ENCODE measurements around the gene DNM2. TPM values are rescaled to one million over a fixed set of nuclear protein-coding genes. Genes with fewer than 3 reads are reported as not detected.
"Not testable (repeated sequence)": the region's sequence is repeated elsewhere in the genome, so short reads cannot be mapped to it uniquely, and the experiment has no call there.

Gene DNM2
- 100 to 1,000 TPM; 145 to 248 (median 166) TPM for polyA plus RNA-seq
- long read RNA-seq, donor 1: 0 reads
- long read RNA-seq, donor 2, full-length matches to known transcripts: 2 of 7 reads
- long read RNA-seq, donor 2, partial matches to known transcripts: 5 of 7 reads
- long read RNA-seq, donor 2, other reads (novel, unspliced or antisense): 0 of 7 reads
- long read RNA-seq, donor 3, full-length matches to known transcripts: 4 of 23 reads
- long read RNA-seq, donor 3, partial matches to known transcripts: 19 of 23 reads
- long read RNA-seq, donor 3, other reads (novel, unspliced or antisense): 0 of 23 reads
- long read RNA-seq, donor 4: 0 reads
- long read RNA-seq, donor 5, full-length matches to known transcripts: 3 of 3 reads
- long read RNA-seq, donor 5, partial matches to known transcripts: 0 of 3 reads
- long read RNA-seq, donor 5, other reads (novel, unspliced or antisense): 0 of 3 reads
- long read RNA-seq, donor 6, partial matches to known transcripts: 13 of 14 reads
- long read RNA-seq, donor 6, other reads (novel, unspliced or antisense): 0 of 14 reads
- long read RNA-seq, donor 7, full-length matches to known transcripts: 3 of 23 reads
- long read RNA-seq, donor 7, partial matches to known transcripts: 20 of 23 reads
- long read RNA-seq, donor 7, other reads (novel, unspliced or antisense): 0 of 23 reads
- long read RNA-seq, donor 8: 0 reads
- long read RNA-seq, donor 9, partial matches to known transcripts: 0 of 1 reads
- long read RNA-seq, donor 9, other reads (novel, unspliced or antisense): 0 of 1 reads
- long read RNA-seq, donor 10, full-length matches to known transcripts: 6 of 57 reads
- long read RNA-seq, donor 10, partial matches to known transcripts: 51 of 57 reads
- long read RNA-seq, donor 10, other reads (novel, unspliced or antisense): 0 of 57 reads

- Histone ChIP-seq H3K4me3 (ENCODE audit: low read depth in 1 of 3, low read length in 3 of 3) (peak within 1 kb of the TSS; percentile 71 to 91 (median 79)), H3K36me3 (ENCODE audit: control insufficient read depth in 3 of 3, insufficient read depth in 2 of 3, low read depth in 1 of 3, low read length in 3 of 3) (peaks cover 0 to 37% (median 2%) of the 10 kb centered on the region in 3 donors), H3K4me1 (ENCODE audit: control insufficient read depth in 3 of 3, insufficient read depth in 2 of 3, low read depth in 1 of 3, low read length in 2 of 3) (peaks cover 0 to 32% (median 6%) of the 10 kb centered on the region in 3 donors), H3K27ac (ENCODE audit: low read depth in 1 of 3, low read length in 2 of 3) (peak within 1 kb of the TSS; percentile 72 to 87 (median 87)), H3K27me3 (ENCODE audit: control insufficient read depth in 3 of 3, insufficient read depth in 3 of 3, low read length in 3 of 3) (no peaks in the 10 kb centered on the region), H3K9me3 (ENCODE audit: control insufficient read depth in 2 of 2, insufficient read depth in 1 of 2, low read depth in 1 of 2, low read length in 1 of 2) (no peaks in the 10 kb centered on the region)
- FAIRE-seq: peak; percentile 95
- WGBS, 3 donors: 1% methylated on average over 49 to 57 of the region's 57 CpGs
- peak; percentile 100 for DNase-seq
Observed at GRCh38 chr19:10717356-10718204, at the start of gene DNM2. DNM2 (plus strand) TSS chr19:10718079; CDS start chr19:10718243, 164 bp downstream.

GRCh38 chr19:10669246-10669645, 48.6 kb upstream of the DNM2 start:
- 68 to 73% (median 72%) methylated on average over 6 of the region's 6 CpGs for WGBS, 3 donors
- H3K27ac ChIP-seq (ENCODE audit: low read depth in 1 of 3, low read length in 2 of 3): no peak overlapping the region
- FAIRE-seq (no peak), DNase-seq (no peak)
- H3K4me1 ChIP-seq (ENCODE audit: control insufficient read depth in 3 of 3, insufficient read depth in 2 of 3, low read depth in 1 of 3, low read length in 2 of 3): no peaks in the 10 kb centered on the region
- H3K4me3 ChIP-seq (ENCODE audit: low read depth in 1 of 3, low read length in 3 of 3): no peak overlapping the region
- no peaks in the 10 kb centered on the region for H3K27me3 ChIP-seq (ENCODE audit: control insufficient read depth in 3 of 3, insufficient read depth in 3 of 3, low read length in 3 of 3)
- H3K36me3 ChIP-seq (ENCODE audit: control insufficient read depth in 3 of 3, insufficient read depth in 2 of 3, low read depth in 1 of 3, low read length in 3 of 3): peaks cover 5 to 62% (median 6%) of the 10 kb centered on the region in 3 donors
- H3K9me3 ChIP-seq (ENCODE audit: control insufficient read depth in 2 of 2, insufficient read depth in 1 of 2, low read depth in 1 of 2, low read length in 1 of 2): no peaks in the 10 kb centered on the region

GRCh38 chr19:10670182-10670581, 47.7 kb upstream of the DNM2 start:
- no peaks in the 10 kb centered on the region for H3K4me1 ChIP-seq (ENCODE audit: control insufficient read depth in 3 of 3, insufficient read depth in 2 of 3, low read depth in 1 of 3, low read length in 2 of 3)
- H3K27ac ChIP-seq (ENCODE audit: low read depth in 1 of 3, low read length in 2 of 3): no peak overlapping the region
- no peak for FAIRE-seq
- H3K27me3 ChIP-seq (ENCODE audit: control insufficient read depth in 3 of 3, insufficient read depth in 3 of 3, low read length in 3 of 3): no peaks in the 10 kb centered on the region
- H3K9me3 ChIP-seq (ENCODE audit: control insufficient read depth in 2 of 2, insufficient read depth in 1 of 2, low read depth in 1 of 2, low read length in 1 of 2): no peaks in the 10 kb centered on the region
- H3K4me3 ChIP-seq (ENCODE audit: low read depth in 1 of 3, low read length in 3 of 3): no peak overlapping the region
- peaks cover 5 to 72% (median 6%) of the 10 kb centered on the region in 3 donors for H3K36me3 ChIP-seq (ENCODE audit: control insufficient read depth in 3 of 3, insufficient read depth in 2 of 3, low read depth in 1 of 3, low read length in 3 of 3)
- DNase-seq: no peak
- WGBS, 3 donors: 73 to 92% (median 88%) methylated on average over 1 of the region's 1 CpG

- Histone ChIP-seq H3K9me3 (ENCODE audit: control insufficient read depth in 2 of 2, insufficient read depth in 1 of 2, low read depth in 1 of 2, low read length in 1 of 2) (no peaks in the 10 kb centered on the region), H3K4me1 (ENCODE audit: control insufficient read depth in 3 of 3, insufficient read depth in 2 of 3, low read depth in 1 of 3, low read length in 2 of 3) (no peaks in the 10 kb centered on the region), H3K36me3 (ENCODE audit: control insufficient read depth in 3 of 3, insufficient read depth in 2 of 3, low read depth in 1 of 3, low read length in 3 of 3) (peaks cover 6 to 74% (median 8%) of the 10 kb centered on the region in 3 donors), H3K27me3 (ENCODE audit: control insufficient read depth in 3 of 3, insufficient read depth in 3 of 3, low read length in 3 of 3) (no peaks in the 10 kb centered on the region), H3K4me3 (ENCODE audit: low read depth in 1 of 3, low read length in 3 of 3) (no peak overlapping the region), H3K27ac (ENCODE audit: low read depth in 1 of 3, low read length in 2 of 3) (no peak overlapping the region)
- FAIRE-seq: no peak
- WGBS, 3 donors: 80 to 86% (median 83%) methylated on average over 24 of the region's 24 CpGs
- no peak for DNase-seq
Observed at GRCh38 chr19:10670876-10671804, 46.7 kb upstream of the DNM2 start.

- H3K4me1 ChIP-seq (ENCODE audit: control insufficient read depth in 3 of 3, insufficient read depth in 2 of 3, low read depth in 1 of 3, low read length in 2 of 3); H3K9me3 ChIP-seq (ENCODE audit: control insufficient read depth in 2 of 2, insufficient read depth in 1 of 2, low read depth in 1 of 2, low read length in 1 of 2); H3K4me3 ChIP-seq (ENCODE audit: low read depth in 1 of 3, low read length in 3 of 3); H3K27ac ChIP-seq (ENCODE audit: low read depth in 1 of 3, low read length in 2 of 3); DNase-seq; H3K27me3 ChIP-seq (ENCODE audit: control insufficient read depth in 3 of 3, insufficient read depth in 3 of 3, low read length in 3 of 3); FAIRE-seq: not testable (repeated sequence)
- 90 to 98% (median 92%) methylated on average over 3 of the region's 3 CpGs for WGBS, 3 donors
- peaks cover 8 to 70% (median 9%) of the 10 kb centered on the region in 3 donors for H3K36me3 ChIP-seq (ENCODE audit: control insufficient read depth in 3 of 3, insufficient read depth in 2 of 3, low read depth in 1 of 3, low read length in 3 of 3)
Observed at GRCh38 chr19:10671922-10672321, 46.0 kb upstream of the DNM2 start.

GRCh38 chr19:10675214-10675613, 42.7 kb upstream of the DNM2 start:
- H3K27me3 ChIP-seq (ENCODE audit: control insufficient read depth in 3 of 3, insufficient read depth in 3 of 3, low read length in 3 of 3); FAIRE-seq; H3K4me1 ChIP-seq (ENCODE audit: control insufficient read depth in 3 of 3, insufficient read depth in 2 of 3, low read depth in 1 of 3, low read length in 2 of 3); H3K4me3 ChIP-seq (ENCODE audit: low read depth in 1 of 3, low read length in 3 of 3); H3K27ac ChIP-seq (ENCODE audit: low read depth in 1 of 3, low read length in 2 of 3); DNase-seq; H3K9me3 ChIP-seq (ENCODE audit: control insufficient read depth in 2 of 2, insufficient read depth in 1 of 2, low read depth in 1 of 2, low read length in 1 of 2): not testable (repeated sequence)
- WGBS, 3 donors: 86 to 88% (median 87%) methylated on average over 8 of the region's 8 CpGs
- H3K36me3 ChIP-seq (ENCODE audit: control insufficient read depth in 3 of 3, insufficient read depth in 2 of 3, low read depth in 1 of 3, low read length in 3 of 3): peaks cover 26 to 88% (median 33%) of the 10 kb centered on the region in 3 donors

GRCh38 chr19:10677751-10678150, 40.1 kb upstream of the DNM2 start:
- Histone ChIP-seq H3K36me3 (ENCODE audit: control insufficient read depth in 3 of 3, insufficient read depth in 2 of 3, low read depth in 1 of 3, low read length in 3 of 3) (peaks cover 34 to 91% (median 49%) of the 10 kb centered on the region in 3 donors), H3K4me1 (ENCODE audit: control insufficient read depth in 3 of 3, insufficient read depth in 2 of 3, low read depth in 1 of 3, low read length in 2 of 3) (no peaks in the 10 kb centered on the region), H3K27ac (ENCODE audit: low read depth in 1 of 3, low read length in 2 of 3) (no peak overlapping the region), H3K9me3 (ENCODE audit: control insufficient read depth in 2 of 2, insufficient read depth in 1 of 2, low read depth in 1 of 2, low read length in 1 of 2) (no peaks in the 10 kb centered on the region), H3K27me3 (ENCODE audit: control insufficient read depth in 3 of 3, insufficient read depth in 3 of 3, low read length in 3 of 3) (no peaks in the 10 kb centered on the region), H3K4me3 (ENCODE audit: low read depth in 1 of 3, low read length in 3 of 3) (no peak overlapping the region)
- WGBS, 3 donors: 81 to 90% (median 82%) methylated on average over 13 of the region's 13 CpGs
- FAIRE-seq (no peak), DNase-seq (no peak)

All from small intestine (tissue), 16 donors.